Right atrium auricular region (tissue), 2 donors: ENCODE results near the gene LMOD2. TPM values are rescaled to one million over a fixed set of nuclear protein-coding genes. Genes with fewer than 3 reads are reported as not detected.

ENCODE experiments used
- DNase-seq: peaks from one replicate; pipeline ENCODE4 v3.0.0-alpha.2; 2019; ENCODE audit warnings: low spot score
- H3K27ac ChIP-seq, 2 donors: fragments of 200-600 bp; sonication (generic); 1 replicate in 1 of 2; 2 replicates in 1 of 2; pipeline ENCODE4 v1.5.1; 2016 to 2019
- H3K27me3 ChIP-seq, 2 donors: fragments of 200-600 bp; sonication (generic); one replicate each; pipeline versions ENCODE4 v1.5.1 to v1.6.0; 2017 to 2019
- H3K36me3 ChIP-seq: fragments of 200-600 bp; sonication (generic); one replicate; pipeline ENCODE4 v1.5.1; 2016
- H3K4me1 ChIP-seq, 2 donors: fragments of 200-600 bp; sonication (generic); one replicate each; pipeline versions ENCODE4 v1.5.1 to v1.6.0; 2017 to 2019
- H3K4me3 ChIP-seq, 2 donors: fragments of 200-600 bp; sonication (generic); 1 replicate in 1 of 2; 2 replicates in 1 of 2; pipeline ENCODE4 v1.5.1; 2017 to 2019; ENCODE audit warnings: mild to moderate bottlenecking in 1 of 2, moderate library complexity in 1 of 2
- H3K9me3 ChIP-seq, 2 donors: fragments of 200-600 bp; sonication (generic); one replicate each; pipeline ENCODE4 v1.5.1; 2019
- CTCF ChIP-seq, 2 donors: fragments of 200-600 bp; sonication (generic); IDR thresholded peaks; one replicate each; pipeline ENCODE4 v1.5.1; 2019; ENCODE audit warnings: antibody characterized with exemption in 2 of 2
- total RNA-seq, 2 donors: library from RNA; depleted of rRNA; stranded (reverse); fragments of >200 nt; gene quantifications; one replicate each; pipeline ENCODE4 v1.1.0, GENCODE V29; 2016

Gene LMOD2
- total RNA-seq, 2 donors from 2014 or later = 374 to 493 TPM

GRCh38 chr7:123615344-123615743 is 40.3 kb upstream of the LMOD2 start:
- no peak overlapping the region for H3K4me3 ChIP-seq
- no peak for DNase-seq
- H3K36me3 ChIP-seq = no peaks in the 10 kb centered on the region
- no peaks in the 10 kb centered on the region for H3K9me3 ChIP-seq
- H3K27me3 ChIP-seq = no peaks in the 10 kb centered on the region
- H3K27ac ChIP-seq = no peak overlapping the region
- no peak for TF ChIP-seq CTCF (IDR thresholded peaks at IDR 0.05)
- H3K4me1 ChIP-seq = no peaks in the 10 kb centered on the region

GRCh38 chr7:123616223-123616622 is 39.4 kb upstream of the LMOD2 start:
- Histone ChIP-seq H3K27me3 (no peaks in the 10 kb centered on the region), H3K9me3 (no peaks in the 10 kb centered on the region), H3K36me3 (no peaks in the 10 kb centered on the region), H3K4me1 (no peaks in the 10 kb centered on the region), H3K4me3 (no peak overlapping the region), H3K27ac (no peak overlapping the region)
- TF ChIP-seq CTCF (IDR thresholded peaks at IDR 0.05) = no peak
- no peak for DNase-seq

DNA sequence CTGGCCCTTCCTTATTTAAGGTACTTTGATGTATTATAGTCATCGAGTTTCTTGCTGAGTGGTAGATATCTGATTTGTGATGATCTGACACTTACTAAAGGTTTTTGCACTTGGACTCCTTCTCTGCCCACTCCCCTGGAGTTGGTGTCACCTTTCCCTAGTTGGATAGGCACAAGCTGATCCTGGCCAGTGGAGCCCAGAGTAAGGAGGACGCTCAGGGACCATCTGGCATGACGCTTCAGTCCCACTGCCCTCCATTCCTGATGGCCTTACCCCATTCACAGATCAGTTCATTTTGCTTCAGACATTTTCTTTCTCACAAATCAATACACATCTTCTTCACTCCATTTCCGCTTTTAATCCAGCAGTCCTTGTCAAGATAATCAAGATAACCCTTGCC is 34.0 kb upstream of the LMOD2 start:
- no peaks in the 10 kb centered on the region for H3K27me3 ChIP-seq
- no peaks in the 10 kb centered on the region for H3K9me3 ChIP-seq
- no peak for DNase-seq
- no peak overlapping the region for H3K4me3 ChIP-seq
- H3K4me1 ChIP-seq = no peaks in the 10 kb centered on the region
- peak overlapping the region; percentile 68 to 89 for H3K27ac ChIP-seq
- TF ChIP-seq CTCF (IDR thresholded peaks at IDR 0.05) = no peak
- no peaks in the 10 kb centered on the region for H3K36me3 ChIP-seq

- H3K27ac ChIP-seq = peak overlapping the region; percentile 68 to 89
- H3K27me3 ChIP-seq = no peaks in the 10 kb centered on the region
- H3K4me1 ChIP-seq = no peaks in the 10 kb centered on the region
- H3K9me3 ChIP-seq = no peaks in the 10 kb centered on the region
- no peak overlapping the region for H3K4me3 ChIP-seq
- DNase-seq = no peak
- no peaks in the 10 kb centered on the region for H3K36me3 ChIP-seq
- no peak for TF ChIP-seq CTCF (IDR thresholded peaks at IDR 0.05)
Measured at GRCh38 chr7:123622660-123623386, 32.8 kb upstream of the LMOD2 start.

DNA sequence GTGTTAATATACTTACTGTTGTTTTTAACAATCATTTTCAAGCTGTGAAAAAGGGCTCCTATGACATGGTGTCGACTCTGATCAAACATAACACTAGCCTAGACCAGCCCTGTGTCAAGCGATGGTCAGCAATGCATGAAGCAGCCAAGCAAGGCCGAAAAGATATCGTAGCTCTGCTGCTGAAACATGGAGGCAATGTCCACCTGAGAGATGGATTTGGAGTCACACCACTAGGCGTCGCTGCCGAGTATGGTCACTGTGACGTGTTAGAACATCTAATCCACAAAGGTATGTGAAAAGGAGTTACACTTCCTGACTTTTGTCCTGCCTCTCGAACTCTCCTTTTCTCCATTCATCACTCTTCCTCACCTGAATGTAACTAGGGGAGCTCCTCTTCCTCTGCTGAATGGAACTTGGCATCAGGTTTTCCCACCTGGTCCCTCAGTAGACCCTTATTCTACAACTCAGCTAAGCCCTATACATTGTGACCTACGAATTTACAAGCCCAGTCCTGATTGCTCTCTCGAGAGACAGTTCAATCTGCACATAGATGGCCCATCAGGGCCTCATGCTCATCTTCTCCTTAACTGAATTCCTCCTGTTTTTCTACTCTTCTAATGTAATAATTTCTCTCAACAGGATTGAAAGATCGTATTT is 31.0 kb upstream of the LMOD2 start:
- peak overlapping the region in 1 of 2 donors; percentile 89 for H3K27ac ChIP-seq
- no peak for DNase-seq
- TF ChIP-seq CTCF (IDR thresholded peaks at IDR 0.05) = peak; percentile 31 to 60

More for the DNA sequence above, 31.0 kb upstream of the LMOD2 start:
- no peak overlapping the region for H3K4me3 ChIP-seq
- no peaks in the 10 kb centered on the region for H3K27me3 ChIP-seq
- H3K36me3 ChIP-seq = no peaks in the 10 kb centered on the region
- no peaks in the 10 kb centered on the region for H3K4me1 ChIP-seq
- H3K9me3 ChIP-seq = no peaks in the 10 kb centered on the region
